GM19328 (cell line): Measurements from ENCODE around the gene GTSE1.

Source experiments
- ATAC-seq: cut with Tn5 transposase; IDR thresholded peaks from one replicate; pipeline ENCODE4 v1.9.1; 2021; ENCODE audit warnings: mild to moderate bottlenecking, moderate library complexity; ENCODE audit not compliant: unreplicated experiment

Gene GTSE1

GRCh38 chr22:46376908-46377524, 80.3 kb downstream of the GTSE1 start:
- ATAC-seq: no peak

GRCh38 chr22:46377525-46378425, 81.1 kb downstream of the GTSE1 start:
- no peak for ATAC-seq

- ATAC-seq: no peak
These were observed 81.9 kb downstream of the GTSE1 start for GRCh38 chr22:46378426-46379065.

- ATAC-seq: no peak
These were observed 82.6 kb downstream of the GTSE1 start for GRCh38 chr22:46379066-46379930.

- no peak for ATAC-seq
These were observed 83.4 kb downstream of the GTSE1 start for GRCh38 chr22:46380069-46380468.
